Stimulated activated CD4-positive, alpha-beta T cell treated with anti-CD3 and anti-CD28 coated beads, Interleukin-4, amount 100 ng/mL, for 1 hour (primary cell): ENCODE data around the gene IQCN.
"Not testable (repeated sequence)": the region's sequence is repeated elsewhere in the genome, so short reads cannot be mapped to it uniquely, and the experiment has no call there.

Experiments
- DNase-seq: peaks from one replicate; pipeline ENCODE4 v3.0.0-alpha.2; 2020

The IQCN gene

DNA sequence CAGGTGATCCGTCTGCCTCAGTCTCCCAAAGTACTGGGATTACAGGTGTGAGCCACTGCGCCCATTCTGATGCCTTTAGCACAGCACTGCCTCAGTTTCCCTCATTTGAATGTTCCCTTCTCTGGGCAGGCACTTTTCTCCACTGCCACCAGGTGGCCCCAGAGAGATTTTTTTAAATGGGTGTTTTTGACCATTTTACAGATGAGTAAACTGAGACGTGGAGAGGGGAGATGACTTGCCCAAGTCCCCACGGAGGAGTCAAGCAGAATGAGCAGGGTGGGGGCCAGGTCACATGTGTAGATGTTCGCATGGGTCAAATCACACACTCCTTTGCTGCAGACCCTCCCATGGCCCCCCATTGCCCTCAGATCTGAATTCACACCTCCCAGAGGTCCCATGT lies 44.8 kb downstream of the IQCN start:
- DNase-seq = no peak

DNA sequence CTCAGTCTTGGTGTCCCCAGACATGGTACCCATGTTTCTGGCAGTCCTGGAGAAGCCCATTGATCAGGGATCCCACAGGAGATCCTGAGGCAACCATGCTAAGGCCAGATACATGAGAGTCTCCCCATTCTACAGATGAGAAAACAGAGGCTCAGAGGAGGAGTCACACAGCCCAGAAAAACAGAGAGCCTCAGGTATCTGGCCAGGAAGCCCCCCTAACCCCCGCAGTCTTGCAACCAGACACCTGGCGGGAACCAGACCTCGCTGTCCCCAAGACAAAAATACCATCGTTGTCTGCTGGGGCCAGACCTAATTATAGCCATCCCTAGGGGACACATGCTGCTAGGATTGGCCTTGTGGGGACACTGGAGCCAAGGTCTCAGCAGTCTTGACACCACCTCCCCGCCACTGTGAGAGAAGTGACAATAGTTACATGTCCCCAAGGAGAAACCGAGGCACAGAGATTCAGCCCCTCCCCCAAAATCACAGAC lies 46.4 kb downstream of the IQCN start:
- DNase-seq = no peak

DNA sequence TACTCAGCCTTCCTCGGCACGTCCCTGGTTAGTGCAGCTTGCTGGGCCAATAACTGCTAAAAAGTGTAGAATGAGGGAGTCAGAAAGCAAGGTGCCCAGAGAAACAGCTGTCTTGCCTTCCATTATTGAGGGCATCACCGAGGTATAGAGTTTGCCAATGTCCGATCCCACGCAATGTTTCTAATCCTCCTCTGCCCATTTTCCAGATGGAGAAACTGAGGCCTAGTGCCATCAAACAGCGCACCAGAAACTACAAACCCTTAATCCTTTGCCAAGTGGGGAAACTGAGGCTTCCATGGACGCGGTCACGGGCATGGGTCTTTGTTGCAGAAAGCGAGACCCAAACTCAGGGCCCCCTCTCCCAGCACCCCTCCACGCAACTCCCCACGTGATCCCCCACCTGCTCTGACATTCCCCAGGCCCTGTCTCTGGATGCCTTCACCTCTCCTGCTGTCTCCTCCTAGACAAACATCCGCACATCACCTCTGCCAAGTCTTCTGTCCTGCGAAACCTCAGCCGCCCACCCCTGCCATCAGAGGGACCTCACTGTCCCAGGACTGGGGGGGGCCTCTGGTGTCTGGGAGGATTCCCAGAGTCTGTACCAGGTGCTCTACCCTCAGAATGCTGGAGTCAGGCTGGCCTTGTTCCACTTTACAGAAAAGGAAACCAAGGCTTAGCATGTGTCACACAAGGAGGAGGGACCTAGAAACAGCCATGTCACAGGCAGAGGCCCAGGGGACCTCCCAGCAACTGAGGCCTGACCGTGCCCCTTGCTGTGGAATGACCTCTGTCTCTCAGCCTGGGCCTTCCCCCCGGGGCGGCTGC lies 47.1 kb downstream of the IQCN start:
- DNase-seq = no peak

DNA sequence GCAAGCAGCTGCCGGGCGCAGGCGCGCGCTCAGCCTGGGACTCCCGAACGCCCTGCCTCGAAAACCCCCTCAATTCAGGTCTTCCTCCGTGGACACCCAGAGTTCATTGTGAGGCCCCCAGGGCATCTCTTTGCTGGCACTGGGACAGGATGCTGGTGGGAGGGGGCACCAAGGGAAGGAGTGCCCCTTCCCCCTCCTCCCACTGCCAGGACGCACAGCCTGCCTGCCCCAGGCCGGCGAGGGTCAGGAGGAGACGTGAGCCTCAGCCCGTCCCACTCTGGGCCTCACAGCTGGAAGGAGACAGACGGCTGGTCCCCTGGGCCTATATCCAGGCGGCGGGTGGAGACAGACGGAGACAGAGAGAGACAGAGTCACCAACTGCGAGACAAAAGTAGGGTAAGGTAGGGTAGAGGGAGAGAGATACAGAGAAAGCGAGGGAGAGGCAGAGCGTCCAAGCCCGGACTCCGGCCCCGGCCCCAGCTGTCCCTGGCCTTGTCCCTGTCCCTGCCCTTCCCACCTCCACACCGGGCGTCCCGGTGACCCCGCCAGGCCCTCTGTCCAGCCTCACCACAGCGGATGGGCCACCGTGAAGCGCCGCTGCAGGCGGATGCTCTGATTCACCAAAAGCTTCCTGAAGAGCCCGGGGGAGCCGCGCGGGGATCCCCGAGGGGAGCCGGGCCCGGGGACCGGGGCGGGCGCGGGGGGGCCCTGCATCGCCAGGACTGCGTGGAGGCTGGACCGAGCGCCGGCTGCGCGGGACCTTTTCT lies 48.4 kb downstream of the IQCN start, which contains the start of gene PDE4C:
PDE4C (minus strand) TSS at position 737 of the 767 bp plus-strand sequence; CDS start at position 714, 23 bp downstream.
- no peak for DNase-seq

DNA sequence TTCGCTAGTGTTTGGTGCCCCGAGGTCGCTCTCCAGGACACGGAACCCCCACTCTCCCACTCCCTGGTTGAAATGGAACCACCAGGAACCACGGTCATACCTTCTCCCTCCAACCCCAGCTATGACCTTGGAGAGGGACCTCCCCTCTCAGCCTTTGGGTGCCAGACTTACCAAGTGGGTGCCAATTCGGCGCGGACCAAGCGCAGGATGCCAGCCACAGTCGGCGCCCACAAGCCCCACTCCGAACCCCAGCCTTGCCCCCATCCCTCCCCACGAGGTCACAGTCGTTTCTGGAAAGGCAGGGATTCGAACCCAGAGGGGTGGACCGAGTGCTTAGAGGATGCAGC lies 48.9 kb downstream of the IQCN start:
- no peak for DNase-seq

DNA sequence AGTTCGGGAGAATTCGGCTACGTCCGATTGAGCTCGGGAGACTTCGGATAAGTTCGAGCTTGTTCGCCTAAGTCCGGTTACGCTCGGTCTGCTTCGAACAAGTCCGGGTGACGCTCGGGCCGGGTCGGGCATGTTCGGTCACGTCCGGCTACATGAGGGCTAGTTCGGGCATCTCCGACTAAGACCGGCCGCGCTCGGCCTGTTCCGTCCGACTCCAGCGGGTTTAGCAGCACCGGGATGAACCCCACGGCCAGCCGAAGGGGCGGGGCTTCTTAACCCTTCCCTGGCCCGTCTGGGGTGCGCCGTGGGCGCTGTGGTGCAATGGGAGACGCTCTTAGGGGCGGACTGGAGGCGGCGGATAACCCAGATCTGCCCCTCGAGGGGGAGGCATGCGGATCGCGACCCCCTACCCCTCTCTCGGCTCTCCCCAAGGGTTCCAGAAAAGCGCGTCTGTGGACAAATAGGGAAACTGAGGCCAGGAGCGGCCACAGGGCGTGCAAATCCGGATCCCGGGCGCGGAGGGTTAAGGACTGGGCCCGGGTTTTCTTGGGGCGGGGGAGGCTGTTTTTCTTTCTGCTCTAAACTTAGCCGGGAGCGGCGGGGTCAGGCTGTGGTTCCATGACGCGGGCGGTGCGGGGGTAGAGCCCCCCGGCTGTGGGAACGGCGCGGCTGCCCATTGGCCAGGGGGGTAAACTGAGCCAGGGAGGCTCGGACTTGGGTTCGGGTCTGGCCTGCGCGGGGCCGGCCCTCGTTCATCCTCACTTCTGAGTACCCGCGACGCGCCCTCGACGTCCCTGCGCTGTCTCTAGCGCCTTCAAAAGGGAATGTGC lies 49.5 kb downstream of the IQCN start:
- DNase-seq = peak; percentile 87

DNA sequence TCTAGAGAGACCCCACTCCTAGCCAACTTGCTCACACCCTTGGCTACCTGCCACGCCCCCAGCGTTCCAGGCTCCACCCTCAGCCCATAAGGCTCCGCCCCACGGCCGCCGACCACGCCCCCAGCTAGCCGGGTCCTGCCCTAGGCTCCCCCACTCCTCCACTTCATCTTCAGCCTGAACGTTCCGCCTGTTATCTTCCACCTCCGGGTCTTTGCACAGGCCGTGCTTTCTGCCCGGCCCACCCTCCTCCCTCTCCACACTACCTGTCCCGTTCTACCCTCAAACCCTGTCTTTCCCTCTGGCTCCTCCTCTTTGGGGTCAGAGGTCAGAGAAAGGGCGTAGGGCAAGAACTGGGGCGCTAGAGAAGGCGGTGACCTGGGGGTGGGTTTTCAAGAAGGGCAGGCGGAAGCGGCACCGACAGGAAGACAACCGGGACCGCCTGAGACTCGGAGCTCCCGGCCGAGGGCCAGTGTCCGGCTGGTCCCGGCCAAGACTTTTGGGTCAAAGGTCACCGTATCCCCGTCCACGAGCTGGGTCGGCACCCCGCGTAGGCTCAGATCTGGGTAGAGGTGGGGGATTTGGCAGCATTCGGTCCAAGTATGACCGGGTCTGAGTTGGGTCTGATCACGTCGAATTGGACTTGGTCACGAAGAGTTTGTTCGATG lies 50.3 kb downstream of the IQCN start:
- peak; percentile 34 for DNase-seq

DNA sequence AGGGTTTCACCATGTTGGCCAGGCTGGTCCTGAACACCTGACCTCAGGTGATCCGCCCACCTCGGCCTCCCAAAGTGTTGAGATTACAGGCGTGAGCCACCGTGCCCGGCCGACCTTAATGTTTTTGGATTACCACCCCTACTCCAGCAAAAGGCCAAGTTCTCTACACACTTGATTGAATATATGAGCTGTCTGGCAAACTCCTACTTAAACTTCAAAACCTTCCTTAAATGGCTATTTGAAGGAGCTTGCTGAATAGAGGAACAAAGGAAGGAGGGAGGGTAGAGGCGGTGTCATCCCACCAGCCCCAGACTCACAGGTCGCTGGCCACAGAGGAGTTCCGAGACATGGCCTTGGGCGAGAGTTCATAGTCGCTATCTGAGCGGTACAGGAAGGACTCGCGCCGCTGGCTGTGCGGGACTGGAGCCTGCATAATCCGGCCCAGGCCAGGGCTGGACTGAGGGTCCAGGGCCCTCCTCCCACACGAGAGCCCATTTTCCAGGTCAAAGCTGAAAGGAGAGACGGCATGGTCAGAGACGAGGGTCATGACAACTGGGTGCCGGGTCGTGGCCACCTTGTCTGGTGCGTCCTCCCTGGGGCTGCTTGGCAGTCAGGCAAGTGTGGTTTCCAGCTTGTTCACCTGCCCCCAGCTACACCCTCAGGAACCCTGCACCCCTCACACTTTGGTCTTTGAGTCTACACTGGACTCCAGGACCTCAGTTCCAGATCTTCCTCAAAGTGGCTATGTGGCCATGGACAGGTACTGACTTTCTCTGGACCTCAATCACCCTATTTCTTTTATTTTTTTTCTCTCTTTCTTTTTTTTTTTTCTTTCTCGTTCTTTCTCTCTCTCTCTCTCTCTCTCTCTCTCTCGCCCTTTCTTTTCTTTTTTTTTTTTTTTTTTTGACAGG lies 52.2 kb downstream of the IQCN start:
- no peak for DNase-seq

DNA sequence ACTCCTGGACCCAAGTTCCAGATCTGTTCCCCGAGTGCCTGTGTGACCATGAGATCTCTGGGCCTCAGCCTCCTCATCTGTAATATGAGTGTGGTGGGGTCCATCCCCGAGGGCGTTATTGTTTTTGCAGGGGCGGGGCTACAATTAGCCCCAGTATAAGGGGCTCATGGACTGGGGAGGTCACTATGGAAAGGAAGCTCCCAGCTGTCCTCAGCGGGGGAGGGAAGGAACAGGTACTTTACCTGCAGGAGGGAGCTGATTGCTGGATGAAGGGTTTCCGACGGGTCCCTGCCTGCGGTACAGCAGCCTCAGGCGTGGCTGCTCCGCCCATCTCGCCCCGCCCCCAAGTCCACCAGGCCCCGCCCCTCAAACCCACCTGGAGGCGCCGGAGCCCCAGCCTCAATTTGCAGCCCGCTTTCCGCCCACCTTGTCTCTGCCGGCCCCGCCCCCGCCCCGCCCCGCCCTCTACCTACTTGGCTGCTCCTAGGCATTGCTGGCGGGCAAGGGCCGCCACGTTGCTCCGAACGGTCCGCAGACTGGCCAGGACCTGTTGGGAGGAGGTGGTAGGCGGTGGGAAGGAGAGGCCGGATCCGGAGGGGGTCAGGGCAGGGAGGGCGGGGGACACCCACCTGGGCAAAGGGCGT lies 53.5 kb downstream of the IQCN start:
- DNase-seq = no peak

DNA sequence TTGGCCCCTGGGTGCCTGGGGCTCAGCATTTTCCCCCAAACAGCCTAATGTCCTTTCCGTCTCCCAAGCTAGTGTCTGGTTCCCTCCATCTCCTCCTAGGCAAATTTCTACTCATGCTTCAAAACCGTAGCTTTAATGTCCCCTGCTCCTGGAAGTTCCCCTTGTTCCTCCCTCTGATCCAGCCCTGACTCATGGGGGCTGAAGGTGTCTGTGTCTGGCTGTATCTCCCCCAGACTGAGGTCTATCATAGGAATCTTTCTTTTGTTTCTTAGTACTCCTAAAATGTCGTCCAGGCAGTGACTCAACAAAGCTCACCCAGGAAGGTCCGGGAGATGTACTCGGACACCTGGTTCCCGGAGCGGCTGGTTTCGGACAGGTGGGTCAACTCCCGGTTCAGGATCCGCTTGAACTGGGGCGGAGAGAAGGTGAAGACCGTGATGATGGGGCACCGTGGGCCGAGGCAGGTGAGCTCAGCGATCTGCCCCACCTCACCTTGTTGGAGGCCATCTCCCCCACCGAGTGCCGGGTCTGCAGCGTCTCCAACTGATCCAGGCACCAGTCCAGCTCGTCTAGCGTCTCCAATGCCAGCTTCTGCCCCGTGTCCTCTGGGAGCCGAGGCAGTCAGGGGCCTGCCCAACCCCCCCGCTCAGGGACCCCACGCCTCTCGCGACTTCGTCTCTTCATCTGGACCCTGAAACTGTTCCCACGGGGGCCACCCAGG lies 54.2 kb downstream of the IQCN start:
- DNase-seq = no peak

DNA sequence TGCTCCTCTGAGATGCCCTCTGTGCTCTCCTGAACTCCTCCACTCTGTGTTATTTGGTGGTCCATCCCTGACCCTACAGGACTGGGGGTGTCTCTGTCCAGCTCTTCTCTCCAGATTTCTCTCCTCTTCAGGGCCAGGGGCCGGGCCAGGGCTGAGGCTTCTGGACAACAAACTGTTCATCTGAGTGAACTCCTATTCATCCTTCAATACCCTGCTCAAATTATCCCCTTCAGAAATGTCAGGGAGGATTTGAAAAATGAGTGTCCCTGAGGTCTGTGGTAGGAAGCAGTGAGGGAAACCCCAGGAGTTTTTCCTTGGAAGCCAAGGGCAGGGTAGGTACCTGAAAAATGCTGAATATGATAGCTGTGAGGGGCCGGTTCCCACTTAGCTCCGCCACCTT lies 55.7 kb downstream of the IQCN start:
- DNase-seq = no peak

DNA sequence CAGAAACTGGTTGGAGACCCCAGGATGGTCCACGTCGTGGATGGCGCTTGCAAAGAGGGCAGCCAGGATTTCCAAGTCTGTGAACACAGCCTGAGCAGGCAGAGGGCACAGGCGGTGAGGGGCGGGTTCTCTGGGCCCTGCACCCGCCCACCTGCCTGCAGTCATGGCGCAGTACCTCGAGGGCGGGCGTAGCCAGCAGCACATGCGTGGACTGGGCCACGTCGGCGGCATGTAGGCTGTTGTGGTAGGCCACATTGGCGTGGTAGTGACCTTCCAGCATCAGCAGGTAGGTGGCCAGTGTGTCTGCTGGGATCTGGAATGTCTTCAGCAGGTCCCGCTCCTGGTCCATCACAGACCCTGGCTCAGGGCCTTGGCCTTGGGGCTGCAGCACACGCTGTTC lies 56.1 kb downstream of the IQCN start:
- no peak for DNase-seq

DNA sequence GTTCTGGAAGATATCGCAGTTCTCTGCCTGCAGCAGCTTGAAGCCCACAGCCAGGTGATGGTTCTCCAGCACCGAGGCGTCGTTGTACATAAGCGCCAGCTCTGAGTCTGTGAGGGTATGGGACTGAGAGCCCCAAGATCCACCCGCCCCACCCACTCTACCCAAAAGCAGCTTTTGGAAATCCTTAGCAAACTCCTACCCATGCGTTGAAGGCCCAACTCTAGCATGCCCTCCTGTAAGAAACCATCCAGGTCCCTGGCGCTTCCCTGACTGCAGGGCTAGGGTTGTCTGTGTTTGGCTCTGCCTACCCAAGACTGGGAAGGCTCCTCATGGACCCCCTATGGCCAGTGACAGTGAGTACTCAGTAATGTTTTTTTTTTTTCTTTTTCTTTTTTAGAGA lies 57.5 kb downstream of the IQCN start:
- no peak for DNase-seq

DNA sequence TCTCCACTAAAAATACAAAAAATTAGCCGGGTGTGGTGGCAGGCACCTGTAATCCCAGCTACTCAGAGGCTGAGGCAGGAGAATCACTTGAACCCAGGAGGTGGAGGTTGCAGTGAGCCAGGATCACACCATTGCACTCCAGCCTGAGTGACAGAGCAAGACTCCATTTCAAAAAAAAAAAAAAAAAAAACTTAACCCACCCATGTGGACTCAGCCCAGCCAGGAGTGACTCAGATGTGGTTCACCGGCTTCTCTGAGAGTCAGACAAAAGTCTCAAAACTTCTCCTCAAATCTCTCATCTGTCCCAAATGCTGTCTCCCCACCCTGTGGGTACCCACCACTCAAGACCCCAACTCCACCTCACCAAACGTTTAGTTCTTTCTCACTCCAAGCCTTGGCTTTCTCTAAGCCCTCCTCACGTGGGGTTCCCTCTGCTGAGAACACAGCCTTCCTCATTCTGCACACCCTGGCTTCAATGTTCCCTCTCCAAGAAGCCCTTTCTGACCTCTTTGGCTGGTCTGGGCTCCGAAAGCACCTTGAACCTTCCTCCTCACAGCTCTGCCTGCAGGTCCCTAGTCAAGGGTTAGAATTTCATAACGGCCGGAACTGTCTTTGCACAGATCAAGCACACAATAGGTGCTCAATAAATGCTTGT lies 59.3 kb downstream of the IQCN start:
- no peak for DNase-seq

DNA sequence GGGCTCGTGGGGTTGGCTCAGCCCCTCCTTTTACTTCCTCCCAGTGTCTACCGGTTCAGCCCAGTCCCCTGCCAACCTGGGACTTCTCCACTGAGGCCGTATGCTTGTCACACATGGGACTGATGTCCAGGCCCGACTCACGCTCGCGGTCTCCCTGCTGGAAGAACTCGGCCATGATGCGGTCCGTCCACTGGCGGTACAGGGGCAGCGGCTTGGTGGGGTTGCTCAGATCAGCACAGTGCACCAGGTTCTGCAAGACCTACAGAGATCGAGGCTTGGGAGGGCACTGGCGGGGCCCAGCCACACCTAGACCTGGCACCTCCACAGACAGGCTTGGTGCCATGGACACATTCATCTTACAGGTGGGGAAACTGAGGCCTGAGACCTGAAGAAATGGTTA lies 62.6 kb downstream of the IQCN start:
- no peak for DNase-seq

DNA sequence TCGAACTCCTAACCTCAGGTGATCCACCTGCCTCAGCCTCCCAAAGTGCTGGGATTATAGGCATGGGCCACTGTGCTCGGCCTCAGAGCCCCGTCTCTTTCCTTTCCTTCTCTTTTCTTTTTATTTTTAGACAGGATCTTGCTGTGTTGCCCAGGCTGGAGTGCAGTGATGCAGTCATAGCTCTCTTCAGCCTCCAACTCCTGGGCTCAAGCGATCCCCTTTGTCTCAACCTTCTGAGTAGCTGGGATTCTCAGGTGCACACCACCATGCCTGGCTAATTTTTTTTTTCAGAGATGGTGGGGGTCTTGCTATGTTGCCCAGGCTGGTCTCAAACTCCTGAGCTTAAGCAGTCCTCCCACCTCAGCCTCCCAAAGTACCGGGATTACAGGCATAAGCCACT lies 64.3 kb downstream of the IQCN start:
- DNase-seq = not testable (repeated sequence)

DNA sequence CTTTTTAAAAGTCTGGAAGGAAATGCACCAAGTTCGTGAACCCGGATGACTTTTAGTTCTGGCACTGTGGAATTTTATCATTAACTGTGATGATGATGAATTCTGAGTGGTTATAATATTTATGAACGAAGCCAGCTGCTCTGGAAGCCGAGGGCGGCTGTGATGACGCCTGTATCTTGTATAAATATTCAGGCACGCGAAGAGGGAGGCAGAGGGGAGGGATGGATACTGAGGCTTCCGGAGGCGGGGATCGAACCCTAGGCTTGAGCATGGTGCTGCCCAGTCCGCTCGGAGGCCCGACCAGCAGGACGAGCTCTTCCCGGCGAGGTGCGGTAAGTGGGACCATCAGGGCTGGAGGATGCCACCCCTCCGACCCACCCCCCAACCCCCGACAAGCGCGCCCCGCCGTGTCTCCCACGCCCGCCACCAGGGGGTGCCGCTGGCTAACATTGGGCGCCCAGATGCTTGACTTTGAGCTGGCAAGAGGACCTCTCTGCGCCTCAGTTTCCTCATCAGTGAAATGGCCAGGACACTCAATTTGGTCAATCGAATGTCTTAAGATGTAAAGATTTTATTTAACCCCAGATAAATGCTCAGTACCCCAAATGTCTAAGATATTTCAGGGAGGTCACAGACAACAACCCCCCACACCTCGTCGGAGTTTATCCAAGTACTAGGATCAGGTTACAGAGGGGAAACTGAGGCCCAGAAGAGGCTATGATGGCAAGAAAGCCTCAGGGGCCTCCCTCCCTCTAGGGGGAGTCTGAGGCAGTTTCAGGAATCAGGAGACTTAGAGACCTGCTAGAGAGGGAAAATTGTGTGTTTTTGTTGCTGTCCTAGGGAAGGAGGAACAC lies 65.9 kb downstream of the IQCN start:
- peak; percentile 63 for DNase-seq
